ENCODE measurements around the gene HIBCH.

DNA sequence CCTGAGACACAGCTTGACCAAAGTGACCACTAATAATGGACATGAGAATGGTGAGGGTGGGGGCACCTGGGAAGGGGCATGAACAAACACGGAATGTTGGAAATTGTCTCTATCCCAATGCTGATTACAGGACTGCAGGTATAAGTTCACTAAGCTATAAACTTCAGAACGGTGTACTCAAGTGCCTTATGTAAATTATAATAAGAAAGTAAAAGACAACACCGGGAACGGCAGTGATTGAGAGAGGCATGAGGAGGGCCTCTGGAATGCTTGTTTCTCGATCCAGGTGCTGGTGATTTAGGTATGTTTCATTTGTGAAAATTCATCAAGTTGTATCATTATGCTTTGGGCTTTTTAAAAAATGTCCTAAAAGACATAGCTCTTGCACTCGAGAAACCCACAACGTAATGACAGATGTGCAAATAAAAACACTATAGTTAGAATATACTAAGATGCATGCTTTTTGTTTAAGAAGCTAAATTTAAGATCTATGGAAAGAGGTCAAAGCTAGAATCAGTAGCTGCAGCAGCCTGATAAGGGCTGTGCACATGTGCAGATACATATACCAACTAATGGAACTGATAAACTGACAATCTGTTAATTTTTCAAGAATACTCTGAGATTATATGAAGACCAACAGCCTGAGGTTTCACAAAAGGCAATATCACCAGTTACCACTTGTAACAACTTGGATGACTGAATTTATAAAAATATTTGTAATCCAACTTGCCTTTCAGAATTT lies 7.6 kb downstream of the HIBCH start:
- TF ChIP-seq, protein P1, sequence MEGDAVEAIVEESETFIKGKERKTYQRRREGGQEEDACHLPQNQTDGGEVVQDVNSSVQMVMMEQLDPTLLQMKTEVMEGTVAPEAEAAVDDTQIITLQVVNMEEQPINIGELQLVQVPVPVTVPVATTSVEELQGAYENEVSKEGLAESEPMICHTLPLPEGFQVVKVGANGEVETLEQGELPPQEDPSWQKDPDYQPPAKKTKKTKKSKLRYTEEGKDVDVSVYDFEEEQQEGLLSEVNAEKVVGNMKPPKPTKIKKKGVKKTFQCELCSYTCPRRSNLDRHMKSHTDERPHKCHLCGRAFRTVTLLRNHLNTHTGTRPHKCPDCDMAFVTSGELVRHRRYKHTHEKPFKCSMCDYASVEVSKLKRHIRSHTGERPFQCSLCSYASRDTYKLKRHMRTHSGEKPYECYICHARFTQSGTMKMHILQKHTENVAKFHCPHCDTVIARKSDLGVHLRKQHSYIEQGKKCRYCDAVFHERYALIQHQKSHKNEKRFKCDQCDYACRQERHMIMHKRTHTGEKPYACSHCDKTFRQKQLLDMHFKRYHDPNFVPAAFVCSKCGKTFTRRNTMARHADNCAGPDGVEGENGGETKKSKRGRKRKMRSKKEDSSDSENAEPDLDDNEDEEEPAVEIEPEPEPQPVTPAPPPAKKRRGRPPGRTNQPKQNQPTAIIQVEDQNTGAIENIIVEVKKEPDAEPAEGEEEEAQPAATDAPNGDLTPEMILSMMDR (IDR thresholded peaks at IDR 0.05; ENCODE audit: insufficient read depth, low read depth, low read length), result no peak
- no peak for TF ChIP-seq EZH2 (IDR thresholded peaks at IDR 0.05; ENCODE audit: insufficient read depth, low read length)

Data from astrocyte (in vitro differentiated cells and primary cell).